ENCODE measurements around the gene NMNAT3. TPM values are rescaled to one million over a fixed set of nuclear protein-coding genes. Genes with fewer than 3 reads are reported as not detected.

Gene NMNAT3
- total RNA-seq, 2 donors from 2014 or later: 4.5 to 4.6 TPM

GRCh38 chr3:139523166-139523565 lies 154.6 kb downstream of the NMNAT3 start:
- Histone ChIP-seq H3K9me3 (no peaks in the 10 kb centered on the region), H3K4me1 (no peaks in the 10 kb centered on the region), H3K4me3 (no peak overlapping the region), H3K36me3 (no peaks in the 10 kb centered on the region), H3K9ac (ENCODE audit: low read depth in 2 of 2, low read length in 2 of 2) (no peak overlapping the region), H3K27ac (no peak overlapping the region), H3K27me3 (no peaks in the 10 kb centered on the region)
- TF ChIP-seq, protein P1, sequence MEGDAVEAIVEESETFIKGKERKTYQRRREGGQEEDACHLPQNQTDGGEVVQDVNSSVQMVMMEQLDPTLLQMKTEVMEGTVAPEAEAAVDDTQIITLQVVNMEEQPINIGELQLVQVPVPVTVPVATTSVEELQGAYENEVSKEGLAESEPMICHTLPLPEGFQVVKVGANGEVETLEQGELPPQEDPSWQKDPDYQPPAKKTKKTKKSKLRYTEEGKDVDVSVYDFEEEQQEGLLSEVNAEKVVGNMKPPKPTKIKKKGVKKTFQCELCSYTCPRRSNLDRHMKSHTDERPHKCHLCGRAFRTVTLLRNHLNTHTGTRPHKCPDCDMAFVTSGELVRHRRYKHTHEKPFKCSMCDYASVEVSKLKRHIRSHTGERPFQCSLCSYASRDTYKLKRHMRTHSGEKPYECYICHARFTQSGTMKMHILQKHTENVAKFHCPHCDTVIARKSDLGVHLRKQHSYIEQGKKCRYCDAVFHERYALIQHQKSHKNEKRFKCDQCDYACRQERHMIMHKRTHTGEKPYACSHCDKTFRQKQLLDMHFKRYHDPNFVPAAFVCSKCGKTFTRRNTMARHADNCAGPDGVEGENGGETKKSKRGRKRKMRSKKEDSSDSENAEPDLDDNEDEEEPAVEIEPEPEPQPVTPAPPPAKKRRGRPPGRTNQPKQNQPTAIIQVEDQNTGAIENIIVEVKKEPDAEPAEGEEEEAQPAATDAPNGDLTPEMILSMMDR (IDR thresholded peaks at IDR 0.05): no peak
- DNase-seq: no peak
- intact Hi-C loops (cut with DNase I): no loop called here

DNA sequence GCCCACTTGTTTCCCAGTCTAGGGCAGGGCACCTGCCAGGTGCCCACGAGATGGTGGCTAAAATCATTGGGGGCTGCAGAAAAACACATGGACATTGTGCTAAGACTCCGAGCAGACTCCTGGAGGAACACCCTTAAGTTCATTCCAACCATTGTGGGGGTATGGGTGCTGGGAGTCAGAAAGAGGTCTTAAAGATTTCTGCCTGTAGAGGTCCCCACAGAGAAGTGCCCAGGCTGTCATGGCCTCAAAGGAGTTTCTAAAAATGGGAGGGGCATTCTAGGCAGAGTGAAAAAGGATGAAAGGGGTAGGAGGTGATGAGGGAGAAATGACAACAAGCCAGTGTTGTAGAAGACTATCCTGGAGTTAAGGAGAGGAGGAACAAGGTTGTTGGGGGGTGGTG lies 155.4 kb downstream of the NMNAT3 start:
- no peaks in the 10 kb centered on the region for H3K36me3 ChIP-seq

GRCh38 chr3:139521816-139522215 lies 156.0 kb downstream of the NMNAT3 start:
- Histone ChIP-seq H3K9me3 (no peaks in the 10 kb centered on the region), H3K4me3 (no peak overlapping the region), H3K27ac (no peak overlapping the region), H3K36me3 (no peaks in the 10 kb centered on the region), H3K4me1 (no peaks in the 10 kb centered on the region), H3K9ac (ENCODE audit: low read depth in 2 of 2, low read length in 2 of 2) (no peak overlapping the region), H3K27me3 (no peaks in the 10 kb centered on the region)
- no peak for DNase-seq
- intact Hi-C loops (cut with DNase I): no loop called here
- TF ChIP-seq, protein P1 (IDR thresholded peaks at IDR 0.05): no peak

More for the DNA sequence above, 155.4 kb downstream of the NMNAT3 start:
- TF ChIP-seq, protein P1 (IDR thresholded peaks at IDR 0.05): no peak
- intact Hi-C loops (cut with DNase I): no loop called here
- Histone ChIP-seq H3K4me1 (no peaks in the 10 kb centered on the region), H3K4me3 (no peak overlapping the region), H3K9me3 (no peaks in the 10 kb centered on the region), H3K9ac (ENCODE audit: low read depth in 2 of 2, low read length in 2 of 2) (no peak overlapping the region), H3K27me3 (no peaks in the 10 kb centered on the region), H3K27ac (no peak overlapping the region)
- DNase-seq: no peak

GRCh38 chr3:139521144-139521543 lies 156.6 kb downstream of the NMNAT3 start:
- TF ChIP-seq, protein P1 (IDR thresholded peaks at IDR 0.05): no peak

GRCh38 chr3:139519998-139520737 lies 157.6 kb downstream of the NMNAT3 start:
- intact Hi-C loops (cut with DNase I): no loop called here
- DNase-seq: peak; percentile 47
- no peaks in the 10 kb centered on the region for H3K27me3 ChIP-seq
- H3K4me1 ChIP-seq: no peaks in the 10 kb centered on the region
- no peak overlapping the region for H3K4me3 ChIP-seq
- H3K9ac ChIP-seq (ENCODE audit: low read depth in 2 of 2, low read length in 2 of 2): no peak overlapping the region
- H3K36me3 ChIP-seq: no peaks in the 10 kb centered on the region
- H3K9me3 ChIP-seq: no peaks in the 10 kb centered on the region
- no peak overlapping the region for H3K27ac ChIP-seq
- TF ChIP-seq, protein P1 (IDR thresholded peaks at IDR 0.05): peak; percentile 35

More at GRCh38 chr3:139521144-139521543, 156.6 kb downstream of the NMNAT3 start:
- DNase-seq: no peak
- H3K9me3 ChIP-seq: no peaks in the 10 kb centered on the region
- intact Hi-C loops (cut with DNase I): no loop called here
- H3K27me3 ChIP-seq: no peaks in the 10 kb centered on the region
- H3K4me3 ChIP-seq: no peak overlapping the region
- H3K4me1 ChIP-seq: no peaks in the 10 kb centered on the region
- H3K36me3 ChIP-seq: no peaks in the 10 kb centered on the region
- no peak overlapping the region for H3K9ac ChIP-seq (ENCODE audit: low read depth in 2 of 2, low read length in 2 of 2)
- no peak overlapping the region for H3K27ac ChIP-seq

Measured in colonic mucosa (tissue), 4 donors.